GM21576 (cell line): ENCODE measurements around the gene SLAMF7.
A peak's percentile ranks its signal among the peaks of the same experiment; 100 is the strongest.
"Not testable (repeated sequence)": the region's sequence is repeated elsewhere in the genome, so short reads cannot be mapped to it uniquely, and the experiment has no call there.

Source experiments
- ATAC-seq: cut with Tn5 transposase; IDR thresholded peaks from one replicate; pipeline ENCODE4 v1.9.1; 2021; ENCODE audit warnings: mild to moderate bottlenecking, moderate library complexity; ENCODE audit not compliant: unreplicated experiment

The SLAMF7 gene

DNA sequence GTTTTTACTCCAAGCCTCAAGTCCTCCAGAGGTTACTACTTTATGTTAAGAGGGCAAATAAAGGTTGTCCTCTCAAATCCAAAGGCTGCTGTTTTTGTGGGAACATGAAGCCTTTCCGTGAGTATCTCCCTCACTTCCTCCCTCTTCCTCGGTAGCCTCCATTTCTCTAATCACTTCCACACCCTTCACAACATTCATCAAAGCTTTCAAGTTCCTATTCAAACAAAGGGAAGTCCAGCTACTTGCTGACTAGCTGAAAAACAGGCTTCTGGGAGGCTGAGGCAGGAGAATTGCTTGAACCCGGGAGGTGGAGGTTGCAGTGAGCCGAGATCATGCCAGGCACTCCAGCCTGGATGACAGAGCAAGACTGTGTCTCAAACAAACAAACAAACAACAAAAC, 20.8 kb upstream of the SLAMF7 start:
- no peak for ATAC-seq

DNA sequence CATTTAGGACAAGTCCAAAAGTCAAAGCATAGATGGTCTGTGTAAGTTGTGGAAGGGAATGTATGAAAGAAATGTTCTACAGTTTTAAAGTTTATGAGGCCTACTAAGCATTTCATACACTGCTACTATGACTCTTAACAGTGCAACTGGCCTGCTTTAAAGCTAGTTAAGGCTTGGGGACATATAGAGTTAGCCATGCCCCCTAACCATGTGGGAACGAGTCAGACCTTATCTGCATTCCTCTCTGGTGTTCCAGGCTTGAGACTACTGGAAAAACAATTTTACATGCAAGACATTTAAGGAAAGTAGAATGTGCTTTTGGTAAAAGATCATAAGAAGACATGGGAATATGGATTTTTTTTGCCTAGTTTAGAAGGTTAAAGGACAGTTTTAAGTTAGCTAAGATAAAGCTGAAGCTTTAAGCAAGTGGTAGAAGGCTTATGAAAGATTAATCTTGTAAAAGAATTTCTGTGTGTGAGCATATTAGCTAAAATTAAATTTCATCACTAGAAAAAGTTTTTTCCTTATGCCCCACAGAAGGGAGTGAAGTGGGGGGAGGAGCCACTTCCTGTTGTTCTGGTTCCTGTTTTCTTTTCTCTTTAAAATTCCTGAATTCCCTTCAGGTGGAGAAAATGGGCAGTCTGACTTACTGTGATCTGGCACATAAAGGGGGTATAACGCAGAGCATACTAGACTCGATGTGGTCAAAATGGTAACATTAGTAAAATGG, 18.5 kb upstream of the SLAMF7 start:
- no peak for ATAC-seq

DNA sequence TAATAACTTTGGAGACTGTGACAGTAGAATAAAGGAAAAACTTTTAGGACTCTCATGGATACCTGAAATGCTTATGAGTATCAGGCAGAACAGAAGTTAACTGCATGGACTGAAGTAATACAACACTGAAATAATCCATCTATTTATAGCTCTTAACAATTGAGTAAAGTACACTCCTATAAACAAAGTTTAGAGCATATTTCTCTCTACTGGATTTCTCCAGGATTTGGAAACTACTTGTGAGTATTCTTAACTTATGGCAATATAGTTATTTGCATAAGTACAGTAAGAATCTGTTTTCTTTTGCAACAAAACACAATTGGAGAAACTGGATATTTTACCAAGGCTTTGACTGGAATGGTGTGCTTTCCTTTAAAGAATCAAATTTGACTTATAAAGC, 17.6 kb upstream of the SLAMF7 start:
- no peak for ATAC-seq

DNA sequence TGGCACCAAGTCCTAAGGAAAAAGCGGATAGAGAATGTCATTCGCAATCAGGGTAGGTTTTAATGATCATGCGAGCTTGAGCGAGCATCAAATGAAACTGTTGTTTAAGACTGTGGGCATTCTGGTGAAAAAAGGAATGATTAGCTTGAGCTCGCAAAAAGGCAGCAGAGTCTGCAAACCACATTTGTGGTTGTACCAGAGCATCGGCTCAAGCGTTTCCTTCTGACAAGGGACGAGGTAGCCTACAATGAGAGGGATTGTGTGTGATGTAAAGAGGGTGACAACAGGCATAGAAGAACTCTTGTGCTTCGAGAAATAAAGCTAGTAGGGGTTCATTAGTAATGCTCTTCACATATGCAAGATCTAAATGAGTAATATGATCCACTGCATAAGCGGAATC, 16.3 kb upstream of the SLAMF7 start:
- ATAC-seq, result no peak

DNA sequence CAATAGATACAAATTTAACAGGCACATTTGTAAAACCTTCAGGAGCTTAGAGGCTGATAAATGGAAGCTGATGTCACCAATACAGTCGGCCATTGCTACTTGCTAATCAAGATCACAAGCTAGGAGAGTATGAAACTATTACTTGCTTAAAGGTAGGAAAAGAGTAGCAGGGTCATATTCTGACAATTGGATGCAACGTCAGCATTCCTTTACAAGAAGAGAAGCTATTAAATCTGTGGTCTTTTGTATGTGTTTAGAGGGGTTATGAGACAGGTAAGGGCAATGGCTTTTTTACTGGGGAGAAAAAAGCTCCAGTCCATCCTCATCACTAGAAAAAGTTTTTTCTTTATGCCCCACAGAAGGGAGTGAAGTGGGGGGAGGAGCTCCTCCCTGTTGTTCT, 15.7 kb upstream of the SLAMF7 start:
- ATAC-seq, result no peak

DNA sequence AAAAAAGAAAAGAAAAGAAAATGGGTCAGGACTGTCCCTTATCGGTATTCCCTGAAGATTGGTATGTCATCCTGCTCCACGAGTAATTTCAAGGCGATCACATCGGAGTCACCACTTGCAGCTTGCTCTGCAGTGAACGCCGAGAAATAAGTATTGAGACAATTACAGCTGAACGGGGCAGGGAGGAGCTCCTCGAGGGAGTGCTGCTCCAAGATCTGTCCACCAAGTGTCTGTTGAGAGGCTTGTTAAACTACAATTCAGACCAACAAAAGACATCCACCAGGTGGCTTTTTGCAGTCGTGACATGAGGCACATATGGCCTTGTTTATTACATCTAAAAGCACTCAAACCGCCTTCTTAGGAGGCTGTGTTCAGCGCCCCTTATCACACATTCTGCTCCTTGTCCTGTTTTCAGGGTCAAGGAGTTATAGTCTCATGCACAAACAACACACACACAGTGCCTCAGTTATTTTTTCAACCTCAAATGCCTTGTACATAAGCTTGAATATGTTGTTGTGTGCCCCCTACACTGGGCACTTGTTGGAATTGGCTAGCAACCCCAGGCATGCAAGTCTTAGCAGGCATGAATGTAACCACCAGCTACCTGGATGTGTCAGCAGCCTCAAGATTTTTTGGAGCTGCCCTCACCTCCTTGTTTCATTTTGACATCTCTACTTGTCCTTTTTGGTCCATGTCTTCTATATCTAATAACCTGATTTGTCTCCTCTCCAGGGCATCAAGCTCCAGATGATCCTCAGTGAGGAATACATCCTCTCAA, 14.4 kb upstream of the SLAMF7 start:
- ATAC-seq, result no peak

DNA sequence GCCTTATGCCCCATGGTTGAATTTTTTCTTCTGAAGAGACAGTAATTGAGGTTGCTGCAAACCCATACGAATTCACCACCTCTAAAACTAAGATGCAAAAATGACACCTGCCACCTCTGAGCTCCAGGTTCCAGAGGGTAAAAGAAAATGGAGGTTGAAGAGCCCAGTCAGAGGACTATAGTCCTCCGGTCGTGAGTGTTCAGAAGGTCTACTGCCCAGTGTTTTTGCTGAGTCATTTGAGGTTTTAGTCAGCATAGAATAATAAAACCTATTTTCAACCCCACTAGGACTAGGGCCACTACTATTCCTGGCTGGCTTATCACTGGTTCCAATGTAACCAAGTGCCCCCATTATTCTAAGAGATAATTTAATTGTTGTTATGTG, 12.9 kb upstream of the SLAMF7 start:
- no peak for ATAC-seq

DNA sequence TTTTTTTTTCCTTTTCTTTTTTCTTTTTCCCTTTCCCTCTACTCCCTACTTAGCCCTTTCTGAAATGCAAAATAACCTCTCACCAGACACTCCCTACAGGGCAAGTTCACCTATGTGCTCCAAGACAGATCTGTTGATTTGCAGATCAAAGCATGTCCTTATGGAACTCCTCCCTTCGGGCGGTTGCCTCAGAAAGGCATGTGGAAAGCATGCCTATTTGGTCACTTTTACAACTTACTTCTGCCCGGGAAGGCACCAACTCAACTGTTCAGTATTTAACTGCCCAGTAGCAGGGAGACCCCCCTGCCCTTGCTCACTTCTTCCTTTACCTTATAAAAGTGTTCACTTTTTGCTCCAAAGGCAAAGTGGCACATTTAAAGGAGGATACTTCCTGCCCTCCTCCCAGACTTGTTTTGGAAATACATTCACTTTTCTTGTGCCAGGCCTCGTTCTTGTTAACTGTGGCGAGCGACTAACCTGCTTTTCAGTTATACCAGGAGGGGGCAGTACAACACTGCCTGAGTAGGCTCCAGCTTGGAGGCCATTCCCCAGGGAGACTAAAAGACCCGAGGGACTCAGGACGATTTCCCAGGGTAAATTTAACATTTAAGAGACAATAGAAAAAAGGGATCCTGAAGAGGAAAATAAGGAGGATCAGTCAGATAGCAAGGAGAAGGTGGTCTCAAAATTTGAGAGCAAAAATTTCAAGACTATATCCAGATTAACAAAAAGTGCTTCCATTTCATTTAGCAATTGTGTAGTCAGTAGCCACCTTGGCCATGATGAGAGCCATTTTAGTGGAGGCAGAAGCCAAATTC, 12.3 kb upstream of the SLAMF7 start:
- ATAC-seq, result peak; percentile 44

DNA sequence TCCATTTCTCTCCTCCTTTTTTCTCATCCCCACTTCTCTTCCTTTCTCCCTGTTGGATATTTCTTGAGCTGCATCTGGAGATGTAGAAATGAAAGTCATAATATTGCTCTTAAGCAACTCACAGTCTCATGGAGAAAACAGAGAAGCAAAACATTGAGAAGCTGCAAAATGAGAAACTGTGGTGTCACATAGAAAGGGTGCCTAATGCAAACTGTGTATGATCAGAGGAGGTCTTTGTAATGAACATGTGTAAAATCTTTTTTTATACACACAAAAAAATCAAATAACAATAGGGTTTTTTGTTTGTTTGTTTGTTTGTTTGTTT, 11.8 kb upstream of the SLAMF7 start:
- no peak for ATAC-seq

DNA sequence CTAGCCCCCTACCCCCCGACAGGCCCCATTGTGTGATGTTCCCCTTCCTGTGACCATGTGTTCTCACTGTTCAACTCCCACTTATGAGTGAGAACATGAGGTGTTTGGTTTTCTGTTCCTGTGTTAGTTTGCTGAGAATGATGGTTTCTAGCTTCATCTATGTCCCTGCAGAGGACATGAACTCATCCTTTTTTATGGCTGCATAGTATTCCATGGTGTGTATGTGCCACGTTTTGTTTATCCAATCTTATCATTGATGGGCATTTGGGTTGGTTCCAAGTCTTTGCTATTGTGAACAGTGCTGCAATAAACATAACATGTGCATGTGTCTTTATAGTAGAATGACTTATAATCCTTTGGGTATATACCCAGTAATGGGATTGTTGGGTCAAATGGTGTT, 7.5 kb upstream of the SLAMF7 start:
- ATAC-seq, result not testable (repeated sequence)

DNA sequence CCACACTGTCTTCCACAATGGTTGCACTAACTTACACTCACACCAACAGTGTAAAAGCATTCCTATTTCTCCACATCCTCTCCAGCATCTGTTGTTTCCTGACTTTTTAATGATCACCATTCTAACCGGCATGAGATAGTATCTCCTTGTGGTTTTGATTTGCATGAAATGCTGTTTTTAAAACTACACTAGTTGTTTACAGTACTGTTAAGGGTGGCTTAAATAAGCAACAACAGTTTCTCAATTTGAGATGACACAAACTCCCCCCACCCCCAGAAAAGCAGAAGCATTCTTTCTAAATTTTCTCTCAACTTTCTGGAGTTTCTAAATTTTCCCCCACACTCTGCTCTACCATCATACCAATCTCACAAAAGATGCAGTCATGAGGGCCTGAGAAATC, 7.1 kb upstream of the SLAMF7 start:
- ATAC-seq, result no peak

DNA sequence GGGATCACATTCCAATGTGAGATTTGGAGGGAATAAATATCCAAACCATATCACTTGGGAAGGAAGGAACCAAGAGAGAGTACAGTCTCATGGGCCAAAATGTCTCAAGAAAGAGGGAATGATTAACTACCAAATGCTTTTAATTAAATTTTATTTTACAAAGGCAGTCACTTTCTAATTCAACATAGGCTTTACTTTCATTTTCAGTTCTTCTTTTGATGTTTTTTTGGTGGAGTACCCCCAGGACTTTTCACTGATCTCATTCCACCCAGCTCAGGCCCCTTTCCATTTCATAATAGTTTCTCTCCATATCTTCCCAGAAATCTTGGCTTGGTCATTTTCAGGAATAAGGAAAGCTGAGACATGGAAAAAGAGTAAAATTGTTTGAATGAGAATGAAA, 5.1 kb upstream of the SLAMF7 start:
- ATAC-seq, result no peak

DNA sequence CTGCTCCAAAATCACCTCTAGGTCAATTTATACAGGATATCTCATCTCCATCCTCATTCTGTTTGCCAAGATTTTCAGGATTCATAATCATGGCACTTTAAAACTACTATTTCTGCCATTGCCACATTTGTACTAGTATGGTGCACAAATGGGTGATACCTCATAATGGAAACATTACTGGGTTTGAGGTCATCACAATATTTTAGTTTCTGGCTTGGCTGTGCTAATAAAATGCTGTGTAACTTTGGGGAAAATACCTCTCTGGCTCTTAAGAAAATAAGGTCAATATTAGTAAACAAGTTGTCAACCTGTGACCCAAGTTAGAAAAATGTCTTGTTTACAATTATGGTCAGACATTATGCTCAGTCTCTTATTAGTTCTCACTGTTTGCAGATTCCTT, 4.7 kb upstream of the SLAMF7 start:
- no peak for ATAC-seq

DNA sequence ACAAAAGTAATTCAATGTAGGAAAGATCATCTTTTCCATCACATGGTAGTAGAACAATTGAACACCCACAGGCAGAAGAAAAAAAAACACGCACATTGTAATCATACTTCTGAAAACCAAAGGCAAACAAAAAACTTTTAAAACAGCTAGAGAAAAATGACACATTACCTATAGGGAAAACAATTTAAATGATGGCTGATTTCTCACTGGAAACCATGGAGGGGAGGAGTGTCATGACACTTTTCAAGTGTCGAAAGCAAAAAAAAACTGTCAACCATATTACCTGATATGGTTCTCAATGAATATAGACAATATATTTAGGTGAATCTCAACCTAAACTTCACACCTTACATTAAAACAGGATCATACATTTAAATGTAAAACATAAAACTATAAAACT, 776 bp upstream of the SLAMF7 start:
- no peak for ATAC-seq

DNA sequence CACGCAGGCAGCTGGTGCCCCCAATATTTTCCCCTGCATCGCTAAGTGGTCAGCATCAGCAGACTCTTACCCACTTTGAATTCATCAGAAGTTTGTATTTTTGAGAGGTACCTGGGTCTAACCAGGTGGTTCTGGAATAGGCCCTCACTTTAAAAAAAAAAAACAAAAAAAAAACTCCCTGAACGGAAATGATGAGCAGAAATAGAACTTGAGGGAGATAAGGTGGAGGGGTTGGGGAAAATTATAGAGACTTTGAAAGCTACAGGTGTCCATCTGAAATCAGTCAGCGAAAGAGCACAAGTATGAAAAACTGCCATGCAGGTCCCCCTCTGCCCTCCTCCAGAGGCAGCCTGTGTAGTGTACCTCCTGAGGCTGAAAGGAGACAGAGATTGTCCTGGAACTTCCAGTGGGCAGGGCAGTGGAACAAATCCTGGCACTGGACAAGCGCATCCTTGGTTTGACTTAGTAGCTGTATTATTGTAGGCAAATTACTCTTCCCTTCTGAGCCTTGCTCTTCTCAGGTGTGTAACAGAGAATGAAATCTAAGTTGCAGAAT, 1.2 kb downstream of the SLAMF7 start:
- ATAC-seq, result no peak

DNA sequence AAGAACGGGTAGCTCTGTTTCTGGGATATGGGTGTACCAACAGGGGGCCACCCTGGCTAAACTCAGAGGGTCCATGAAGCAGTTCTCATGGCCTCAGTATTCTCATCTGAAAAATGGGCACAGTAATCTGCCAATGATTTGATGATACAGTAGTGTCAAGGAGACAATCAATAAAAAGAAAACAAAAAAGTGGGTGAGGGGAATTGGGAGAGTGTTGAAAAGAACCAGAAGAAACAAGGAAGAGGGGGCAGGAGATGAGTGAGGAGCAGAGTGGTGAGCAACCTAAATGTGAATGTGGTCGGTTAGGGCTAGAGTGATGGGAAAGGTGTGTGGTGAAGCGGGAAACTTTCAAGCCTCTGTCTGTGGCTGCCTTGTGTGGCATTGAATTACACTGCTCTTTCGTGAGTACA, 2.0 kb downstream of the SLAMF7 start:
- no peak for ATAC-seq

DNA sequence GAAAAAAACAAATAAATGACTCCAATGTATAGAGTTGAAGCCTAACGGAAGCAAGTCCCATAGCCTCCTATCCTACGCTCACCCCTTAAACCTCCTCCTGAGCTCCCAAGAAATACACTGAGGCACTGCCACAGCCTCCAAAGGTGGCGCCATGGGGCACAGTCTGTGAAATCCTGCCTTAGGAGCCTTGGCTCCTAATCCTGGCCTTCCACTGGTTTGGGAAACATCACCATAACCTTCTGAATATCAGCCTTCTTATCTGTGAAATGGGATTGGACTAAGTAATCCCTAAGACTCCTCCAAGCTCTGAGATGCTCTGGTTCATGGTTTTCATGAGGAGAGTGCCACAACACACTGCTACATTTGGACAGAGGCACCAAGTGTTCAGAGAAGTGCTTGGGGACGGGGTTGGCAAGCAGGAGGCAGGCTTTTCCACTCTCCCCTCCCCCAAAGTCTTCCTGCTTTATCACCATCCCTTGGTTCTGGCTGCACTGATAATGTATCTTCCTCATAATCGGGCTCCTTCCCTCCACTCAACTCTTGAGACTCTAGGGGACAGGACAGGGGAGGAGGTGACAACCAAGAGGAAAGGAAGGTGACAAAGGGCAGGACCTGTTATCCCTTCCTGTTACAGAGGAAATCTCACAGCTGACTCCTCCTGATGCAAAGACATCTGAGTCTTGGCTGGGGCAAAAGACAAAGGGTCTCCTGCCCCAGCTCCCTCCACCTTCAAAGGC, 2.7 kb downstream of the SLAMF7 start:
- ATAC-seq, result no peak

DNA sequence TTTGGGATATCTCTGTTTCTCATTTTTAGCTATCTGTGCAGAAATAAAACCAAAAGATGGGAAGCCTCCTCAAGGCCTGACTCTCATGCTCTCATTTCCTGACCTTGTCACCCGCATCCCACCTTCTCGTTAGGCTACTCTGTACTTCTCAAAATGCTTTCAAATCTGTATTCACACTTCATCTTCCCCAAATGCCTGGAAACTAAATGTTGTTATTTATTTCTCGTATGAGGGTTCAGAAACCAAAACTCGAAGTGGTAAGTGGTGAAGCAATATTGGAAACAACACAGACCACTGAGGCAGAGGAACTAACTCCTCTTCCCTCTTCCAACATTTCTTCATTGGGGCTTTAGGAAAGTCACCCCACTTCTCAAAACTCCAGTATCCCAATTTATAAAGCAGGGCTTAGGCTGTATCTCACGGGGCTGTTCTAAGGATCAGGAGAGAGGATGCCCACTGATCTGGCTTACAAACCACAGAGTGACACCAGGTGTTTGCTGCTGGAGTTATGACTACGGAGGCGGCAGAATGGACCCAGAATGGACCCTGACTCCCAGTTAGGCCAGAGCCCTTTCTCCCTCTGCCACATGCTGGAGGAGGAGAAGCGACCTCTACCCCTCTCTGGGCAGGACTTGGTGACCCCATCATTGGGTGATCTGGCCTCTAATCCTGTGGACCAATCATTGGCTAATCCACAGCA, 3.5 kb downstream of the SLAMF7 start:
- no peak for ATAC-seq

DNA sequence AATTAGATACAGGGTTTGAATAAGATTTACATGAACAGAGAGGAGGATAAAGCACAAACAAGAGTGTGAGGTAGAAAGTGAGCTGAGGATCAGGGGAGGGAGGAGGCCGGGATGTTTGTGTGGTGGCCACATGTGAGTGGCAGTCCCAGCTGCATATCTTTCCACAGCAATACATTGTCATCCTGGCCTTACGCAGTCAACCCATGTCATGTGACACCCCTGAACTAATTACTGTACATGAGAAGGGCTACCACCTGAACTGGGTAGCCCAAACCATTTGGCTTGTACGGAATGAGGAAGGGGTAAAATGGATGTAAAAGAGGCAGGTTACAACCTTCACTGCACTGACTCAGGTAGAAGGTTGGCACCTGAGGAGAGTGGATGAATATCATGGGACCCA, 4.2 kb downstream of the SLAMF7 start:
- no peak for ATAC-seq

DNA sequence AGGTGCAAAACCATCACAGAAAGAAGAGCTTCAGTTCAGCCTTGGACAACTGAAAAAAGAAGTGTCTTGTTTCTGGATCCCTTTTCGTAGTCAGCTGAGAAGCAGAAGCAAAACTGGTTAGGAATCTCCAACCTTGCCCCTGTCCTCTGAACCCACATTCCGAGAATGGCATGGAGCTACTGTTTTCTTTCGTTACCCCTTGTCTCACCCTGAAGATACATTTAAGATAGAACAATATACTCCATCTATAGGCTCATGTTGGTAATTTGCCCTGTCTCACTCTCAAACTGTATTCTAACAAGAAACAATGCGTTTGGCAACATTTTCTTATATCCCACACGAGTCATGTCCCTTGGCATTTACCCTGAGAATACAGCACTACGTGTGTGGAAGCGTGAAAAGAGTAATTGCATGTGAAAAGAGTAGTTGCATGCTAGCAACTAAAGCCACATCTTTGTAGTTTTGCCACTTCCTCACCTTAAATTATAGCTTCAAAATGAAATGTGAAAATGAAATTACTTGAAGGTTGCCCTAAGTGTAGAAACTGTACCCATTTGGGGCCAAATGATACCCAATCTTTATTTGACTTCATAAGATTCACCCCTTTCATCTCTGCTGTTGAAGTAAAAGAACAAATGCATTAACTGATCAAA, 5.3 kb downstream of the SLAMF7 start:
- ATAC-seq, result no peak
